Stimulated activated CD8-positive, alpha-beta memory T cell treated with anti-CD3 and anti-CD28 coated beads, Interleukin-12 subunit alpha, Interleukin-12 subunit beta, amount 100 ng/mL, for 24 hours (primary cell): ENCODE data around the gene RIC3.

ENCODE experiments used
- DNase-seq: peaks from one replicate; pipeline ENCODE4 v3.0.0-alpha.2; 2020; ENCODE audit errors: extremely low read depth

RIC3 gene

GRCh38 chr11:8086571-8086970 is 82.3 kb downstream of the RIC3 start:
- DNase-seq = no peak

- DNase-seq = no peak
These were observed 82.8 kb downstream of the RIC3 start for GRCh38 chr11:8086001-8086479.

GRCh38 chr11:8085011-8085645 is 83.7 kb downstream of the RIC3 start:
- no peak for DNase-seq

GRCh38 chr11:8084352-8084751 is 84.5 kb downstream of the RIC3 start:
- DNase-seq = no peak

- DNase-seq = no peak
These were observed 84.9 kb downstream of the RIC3 start for GRCh38 chr11:8083871-8084281.

- DNase-seq = no peak
These were observed 85.8 kb downstream of the RIC3 start for GRCh38 chr11:8083088-8083395.

GRCh38 chr11:8082391-8083087 is 86.3 kb downstream of the RIC3 start:
- no peak for DNase-seq

- no peak for DNase-seq
These were observed 87.1 kb downstream of the RIC3 start for GRCh38 chr11:8081591-8082250.

GRCh38 chr11:8080674-8081590 is 87.9 kb downstream of the RIC3 start, which contains the start of gene TUB:
TSS of gene TUB (plus strand) at chr11:8081211. CDS start at chr11:8081511, 300 bp downstream.
- no peak for DNase-seq

GRCh38 chr11:8080069-8080670 is 88.7 kb downstream of the RIC3 start:
- no peak for DNase-seq

- no peak for DNase-seq
These were observed 89.6 kb downstream of the RIC3 start for GRCh38 chr11:8079111-8079675.

- no peak for DNase-seq
These were observed 93.6 kb downstream of the RIC3 start for GRCh38 chr11:8075119-8075726.

- DNase-seq = no peak
These were observed 96.9 kb downstream of the RIC3 start for GRCh38 chr11:8071616-8072581.

GRCh38 chr11:8070417-8071115 is 98.3 kb downstream of the RIC3 start:
- DNase-seq = no peak

GRCh38 chr11:8069771-8070170 is 99.1 kb downstream of the RIC3 start:
- DNase-seq = no peak

- DNase-seq = no peak
These were observed 100.1 kb downstream of the RIC3 start for GRCh38 chr11:8068605-8069221.

- no peak for DNase-seq
These were observed 100.8 kb downstream of the RIC3 start for GRCh38 chr11:8067929-8068575.

- DNase-seq = no peak
These were observed 101.3 kb downstream of the RIC3 start for GRCh38 chr11:8067567-8067928.
